PC-9 (cell line): Measurements from ENCODE around the gene ATE1.

Experiments used
- EZH2 ChIP-seq: fragments of 200-600 bp; sonication (generic); IDR thresholded peaks from 2 replicates; pipeline ENCODE4 v1.8.0; 2017; ENCODE audit warnings: antibody characterized with exemption, low read depth
- TF ChIP-seq, protein P1 (sequence below): fragments of 200-600 bp; sonication (generic); conservative IDR thresholded peaks from 2 replicates; pipeline ENCODE4 v1.6.1; 2017; ENCODE audit warnings: mixed run types, antibody characterized with exemption, mild to moderate bottlenecking, moderate library complexity

DNA sequence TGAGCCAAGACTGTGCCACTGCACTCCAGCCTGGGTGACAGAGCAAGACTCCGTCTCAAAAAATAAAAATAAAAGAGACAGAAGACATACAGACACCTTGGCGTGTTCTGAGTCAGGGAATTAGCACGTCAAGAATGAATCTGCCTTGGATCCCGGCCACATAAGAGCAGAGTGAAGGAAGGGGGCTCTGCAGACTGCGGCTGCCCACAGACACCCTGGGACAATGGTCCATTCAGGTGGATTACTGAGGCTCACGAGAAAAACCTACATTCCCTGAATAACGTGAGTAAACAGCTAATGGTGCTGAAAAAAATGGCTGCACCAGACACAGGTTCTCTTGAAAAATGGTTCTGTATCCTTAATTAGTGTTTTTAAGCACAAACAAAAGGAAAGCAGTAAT, 229.5 kb downstream of the ATE1 start:
- TF ChIP-seq, protein P1, sequence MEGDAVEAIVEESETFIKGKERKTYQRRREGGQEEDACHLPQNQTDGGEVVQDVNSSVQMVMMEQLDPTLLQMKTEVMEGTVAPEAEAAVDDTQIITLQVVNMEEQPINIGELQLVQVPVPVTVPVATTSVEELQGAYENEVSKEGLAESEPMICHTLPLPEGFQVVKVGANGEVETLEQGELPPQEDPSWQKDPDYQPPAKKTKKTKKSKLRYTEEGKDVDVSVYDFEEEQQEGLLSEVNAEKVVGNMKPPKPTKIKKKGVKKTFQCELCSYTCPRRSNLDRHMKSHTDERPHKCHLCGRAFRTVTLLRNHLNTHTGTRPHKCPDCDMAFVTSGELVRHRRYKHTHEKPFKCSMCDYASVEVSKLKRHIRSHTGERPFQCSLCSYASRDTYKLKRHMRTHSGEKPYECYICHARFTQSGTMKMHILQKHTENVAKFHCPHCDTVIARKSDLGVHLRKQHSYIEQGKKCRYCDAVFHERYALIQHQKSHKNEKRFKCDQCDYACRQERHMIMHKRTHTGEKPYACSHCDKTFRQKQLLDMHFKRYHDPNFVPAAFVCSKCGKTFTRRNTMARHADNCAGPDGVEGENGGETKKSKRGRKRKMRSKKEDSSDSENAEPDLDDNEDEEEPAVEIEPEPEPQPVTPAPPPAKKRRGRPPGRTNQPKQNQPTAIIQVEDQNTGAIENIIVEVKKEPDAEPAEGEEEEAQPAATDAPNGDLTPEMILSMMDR: no peak
- no peak for TF ChIP-seq EZH2
